Sigmoid colon (tissue), 4 donors: ENCODE measurements around the gene NDST3.

Experiments used
- CTCF ChIP-seq, 4 experiments: fragments of 450-650 bp in 3 of 4; fragments of 200-600 bp in 1 of 4; IDR thresholded peaks; one replicate each; pipeline ENCODE4 v1.5.1; 2016 to 2019; ENCODE audit warnings: antibody characterized with exemption in 4 of 4, mild to moderate bottlenecking in 3 of 4, moderate library complexity in 2 of 4
- EP300 ChIP-seq, 4 donors: sonication (generic); formaldehyde crosslinking; IDR thresholded peaks; one replicate each; pipeline ENCODE4 v1.6.1; 2017; ENCODE audit warnings: antibody characterized with exemption in 4 of 4
- POLR2A ChIP-seq, 2 donors: fragments of 450-650 bp; IDR thresholded peaks; one replicate each; pipeline ENCODE4 v1.6.1; 2016; ENCODE audit warnings: antibody characterized with exemption in 2 of 2, mild to moderate bottlenecking in 2 of 2, moderate library complexity in 2 of 2
- POLR2AphosphoS5 ChIP-seq, 4 donors: sonication (generic); formaldehyde crosslinking; IDR thresholded peaks; one replicate each; pipeline ENCODE4 v1.6.1; 2017; ENCODE audit warnings: antibody characterized with exemption in 4 of 4

GRCh38 chr4:118278473-118279274 lies 244.4 kb downstream of the NDST3 start:
- no peak for TF ChIP-seq CTCF (IDR thresholded peaks at IDR 0.05)
- peak; percentile 93 to 98 (median 96) for TF ChIP-seq POLR2AphosphoS5 (IDR thresholded peaks at IDR 0.05)
- peak; percentile 64 to 88 for TF ChIP-seq POLR2A (IDR thresholded peaks at IDR 0.05)
- TF ChIP-seq EP300 (IDR thresholded peaks at IDR 0.05), result peak in 1 of 4 donors; percentile 27
